SU-DHL-6 (cell line): ENCODE data around the gene TMEM161A.

Source experiments
- EZH2phosphoT487 ChIP-seq: fragments of 200-600 bp; sonication (generic), shearing (Covaris generic); conservative IDR thresholded peaks from 2 replicates; pipeline ENCODE4 v1.6.1; 2018; ENCODE audit warnings: mild to moderate bottlenecking, antibody characterized with exemption, low read length, moderate library complexity, mixed read lengths
- TF ChIP-seq, protein P1 (sequence below): fragments of 200-600 bp; sonication (generic); IDR thresholded peaks from one replicate; pipeline ENCODE4 v1.5.1; 2017; ENCODE audit warnings: antibody characterized with exemption, mild to moderate bottlenecking, low read length, moderate library complexity; ENCODE audit not compliant: insufficient read depth, poor library complexity, severe bottlenecking

DNA sequence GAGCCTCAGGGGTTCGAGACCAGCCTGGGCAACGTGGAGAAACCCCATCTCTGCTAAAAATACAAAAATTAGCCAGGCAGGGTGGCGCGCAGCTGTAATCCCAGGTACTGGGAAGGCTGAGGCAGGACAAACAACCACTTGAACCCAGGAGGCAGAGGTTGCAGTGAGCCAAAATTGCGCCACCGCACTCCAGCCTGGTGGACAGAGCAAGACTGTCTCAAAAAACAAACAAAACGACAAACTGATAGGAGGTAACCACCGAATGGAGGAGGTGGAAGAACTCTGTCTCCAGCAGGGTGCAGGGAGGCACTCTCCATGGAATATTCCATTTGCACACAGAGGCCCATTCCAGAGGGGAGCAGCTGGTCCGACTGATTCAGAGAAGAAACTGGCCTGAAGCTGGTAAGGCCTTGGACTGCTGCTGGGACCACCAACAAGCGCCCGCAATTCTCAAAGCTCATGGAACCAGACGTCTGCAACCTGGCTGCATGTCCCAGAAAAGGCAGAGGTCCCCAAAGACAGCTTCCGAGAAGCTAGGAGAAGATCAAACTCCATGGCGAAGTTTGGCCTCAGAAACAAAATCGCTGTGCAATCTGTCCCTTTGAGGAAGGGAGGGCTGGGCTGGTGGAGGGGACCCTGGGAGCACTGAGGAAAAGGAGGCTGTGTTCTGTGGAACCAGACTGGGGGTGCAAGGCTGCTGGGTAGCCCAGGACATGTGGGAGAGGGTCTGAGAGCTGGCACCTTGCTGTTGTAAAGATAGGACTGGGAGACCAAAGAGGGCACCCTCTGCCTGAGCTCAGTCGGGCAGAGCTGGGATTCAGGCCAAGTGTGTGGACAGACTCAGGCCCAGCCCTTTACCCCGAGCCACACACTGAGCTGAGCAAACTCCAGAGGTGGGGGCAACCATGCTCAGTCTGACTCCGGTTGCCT, 39.3 kb downstream of the TMEM161A start:
- TF ChIP-seq, protein P1, sequence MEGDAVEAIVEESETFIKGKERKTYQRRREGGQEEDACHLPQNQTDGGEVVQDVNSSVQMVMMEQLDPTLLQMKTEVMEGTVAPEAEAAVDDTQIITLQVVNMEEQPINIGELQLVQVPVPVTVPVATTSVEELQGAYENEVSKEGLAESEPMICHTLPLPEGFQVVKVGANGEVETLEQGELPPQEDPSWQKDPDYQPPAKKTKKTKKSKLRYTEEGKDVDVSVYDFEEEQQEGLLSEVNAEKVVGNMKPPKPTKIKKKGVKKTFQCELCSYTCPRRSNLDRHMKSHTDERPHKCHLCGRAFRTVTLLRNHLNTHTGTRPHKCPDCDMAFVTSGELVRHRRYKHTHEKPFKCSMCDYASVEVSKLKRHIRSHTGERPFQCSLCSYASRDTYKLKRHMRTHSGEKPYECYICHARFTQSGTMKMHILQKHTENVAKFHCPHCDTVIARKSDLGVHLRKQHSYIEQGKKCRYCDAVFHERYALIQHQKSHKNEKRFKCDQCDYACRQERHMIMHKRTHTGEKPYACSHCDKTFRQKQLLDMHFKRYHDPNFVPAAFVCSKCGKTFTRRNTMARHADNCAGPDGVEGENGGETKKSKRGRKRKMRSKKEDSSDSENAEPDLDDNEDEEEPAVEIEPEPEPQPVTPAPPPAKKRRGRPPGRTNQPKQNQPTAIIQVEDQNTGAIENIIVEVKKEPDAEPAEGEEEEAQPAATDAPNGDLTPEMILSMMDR = no peak
- TF ChIP-seq EZH2phosphoT487 = no peak
